Prostate gland (tissue), 2 donors: ENCODE data around the gene TSHZ1.

Source experiments
- POLR2A ChIP-seq: fragments of 450-650 bp; IDR thresholded peaks from one replicate; pipeline ENCODE4 v1.6.1; 2016; ENCODE audit warnings: antibody characterized with exemption, mild to moderate bottlenecking
- TF ChIP-seq, protein P1 (sequence below), 4 experiments: fragments of 200-600 bp in 2 of 4; fragments of 450-650 bp in 2 of 4; sonication (generic) in 2 of 4; IDR thresholded peaks; 1 replicate in 3 of 4; 2 replicates in 1 of 4; pipeline ENCODE4 v1.5.1; 2016 to 2019; ENCODE audit warnings: antibody characterized with exemption in 4 of 4, mild to moderate bottlenecking in 2 of 4, moderate library complexity in 2 of 4

DNA sequence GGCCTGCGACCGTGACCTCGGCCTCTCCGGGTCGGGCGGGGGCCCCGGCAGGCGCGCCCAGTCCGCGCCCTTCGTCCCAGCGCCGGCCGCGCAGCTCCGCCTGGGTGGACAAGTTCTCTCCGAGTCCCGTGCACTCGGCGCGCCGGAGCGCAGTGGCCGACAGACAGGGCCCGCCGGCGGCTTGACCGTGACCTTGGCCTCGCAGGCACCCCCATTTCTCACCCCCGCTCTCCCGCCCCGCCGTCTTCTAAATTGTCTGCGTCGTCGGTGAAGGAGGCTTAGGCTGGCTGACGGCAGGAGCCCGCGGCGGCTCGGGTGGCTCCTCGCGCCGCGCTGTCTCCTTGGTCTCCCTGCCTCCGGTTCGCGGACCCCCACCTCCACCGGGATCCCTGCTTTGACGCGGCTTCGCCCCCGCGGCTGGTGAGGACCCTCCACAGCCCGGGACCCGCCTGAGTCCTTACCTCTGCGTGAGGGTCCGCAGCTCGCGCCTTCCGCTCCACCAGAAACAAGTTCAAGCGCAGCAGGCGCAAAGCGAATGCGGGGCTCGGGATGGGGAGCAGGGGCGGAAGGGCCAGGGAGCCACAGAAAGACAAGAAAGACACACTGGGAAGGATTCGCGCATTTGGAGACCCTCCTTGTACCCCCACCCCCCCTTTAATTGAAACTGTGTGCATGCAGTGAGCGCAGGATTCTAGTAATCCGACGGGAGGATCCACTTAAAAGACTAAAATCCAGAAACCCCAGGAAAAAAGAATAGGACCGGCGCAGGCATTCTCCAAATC, 5.7 kb upstream of the TSHZ1 start:
- no peak for TF ChIP-seq POLR2A
- TF ChIP-seq, protein P1, sequence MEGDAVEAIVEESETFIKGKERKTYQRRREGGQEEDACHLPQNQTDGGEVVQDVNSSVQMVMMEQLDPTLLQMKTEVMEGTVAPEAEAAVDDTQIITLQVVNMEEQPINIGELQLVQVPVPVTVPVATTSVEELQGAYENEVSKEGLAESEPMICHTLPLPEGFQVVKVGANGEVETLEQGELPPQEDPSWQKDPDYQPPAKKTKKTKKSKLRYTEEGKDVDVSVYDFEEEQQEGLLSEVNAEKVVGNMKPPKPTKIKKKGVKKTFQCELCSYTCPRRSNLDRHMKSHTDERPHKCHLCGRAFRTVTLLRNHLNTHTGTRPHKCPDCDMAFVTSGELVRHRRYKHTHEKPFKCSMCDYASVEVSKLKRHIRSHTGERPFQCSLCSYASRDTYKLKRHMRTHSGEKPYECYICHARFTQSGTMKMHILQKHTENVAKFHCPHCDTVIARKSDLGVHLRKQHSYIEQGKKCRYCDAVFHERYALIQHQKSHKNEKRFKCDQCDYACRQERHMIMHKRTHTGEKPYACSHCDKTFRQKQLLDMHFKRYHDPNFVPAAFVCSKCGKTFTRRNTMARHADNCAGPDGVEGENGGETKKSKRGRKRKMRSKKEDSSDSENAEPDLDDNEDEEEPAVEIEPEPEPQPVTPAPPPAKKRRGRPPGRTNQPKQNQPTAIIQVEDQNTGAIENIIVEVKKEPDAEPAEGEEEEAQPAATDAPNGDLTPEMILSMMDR (IDR thresholded peaks at IDR 0.05) = no peak
